ENCODE measurements around the gene IRGM. TPM values are rescaled to one million over a fixed set of nuclear protein-coding genes. Genes with fewer than 3 reads are reported as not detected.

IRGM gene
- total RNA-seq, 4 donors from 2014 or later = 0.44 to 0.98 TPM; not detected in 2

DNA sequence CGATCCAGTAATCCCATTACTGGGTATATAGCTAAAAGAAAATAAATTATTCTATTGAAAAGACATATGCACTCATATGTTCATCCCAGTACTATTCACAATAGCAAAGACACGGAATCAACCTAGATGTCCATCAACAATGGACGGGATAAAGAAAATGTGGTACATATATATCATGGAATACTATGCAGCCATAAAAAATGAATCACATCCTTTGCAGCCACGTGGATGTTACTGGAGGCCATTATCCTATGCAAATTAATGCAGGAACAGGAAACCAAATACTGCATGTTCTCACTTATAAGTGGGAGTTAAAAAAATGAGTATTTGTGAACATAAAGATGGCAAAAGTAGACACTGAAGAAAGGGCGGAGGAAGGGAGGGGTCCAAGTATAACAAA, 16.6 kb upstream of the IRGM start:
- TF ChIP-seq, protein P1, sequence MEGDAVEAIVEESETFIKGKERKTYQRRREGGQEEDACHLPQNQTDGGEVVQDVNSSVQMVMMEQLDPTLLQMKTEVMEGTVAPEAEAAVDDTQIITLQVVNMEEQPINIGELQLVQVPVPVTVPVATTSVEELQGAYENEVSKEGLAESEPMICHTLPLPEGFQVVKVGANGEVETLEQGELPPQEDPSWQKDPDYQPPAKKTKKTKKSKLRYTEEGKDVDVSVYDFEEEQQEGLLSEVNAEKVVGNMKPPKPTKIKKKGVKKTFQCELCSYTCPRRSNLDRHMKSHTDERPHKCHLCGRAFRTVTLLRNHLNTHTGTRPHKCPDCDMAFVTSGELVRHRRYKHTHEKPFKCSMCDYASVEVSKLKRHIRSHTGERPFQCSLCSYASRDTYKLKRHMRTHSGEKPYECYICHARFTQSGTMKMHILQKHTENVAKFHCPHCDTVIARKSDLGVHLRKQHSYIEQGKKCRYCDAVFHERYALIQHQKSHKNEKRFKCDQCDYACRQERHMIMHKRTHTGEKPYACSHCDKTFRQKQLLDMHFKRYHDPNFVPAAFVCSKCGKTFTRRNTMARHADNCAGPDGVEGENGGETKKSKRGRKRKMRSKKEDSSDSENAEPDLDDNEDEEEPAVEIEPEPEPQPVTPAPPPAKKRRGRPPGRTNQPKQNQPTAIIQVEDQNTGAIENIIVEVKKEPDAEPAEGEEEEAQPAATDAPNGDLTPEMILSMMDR (IDR thresholded peaks at IDR 0.05; ENCODE audit: low read depth) = no peak

DNA sequence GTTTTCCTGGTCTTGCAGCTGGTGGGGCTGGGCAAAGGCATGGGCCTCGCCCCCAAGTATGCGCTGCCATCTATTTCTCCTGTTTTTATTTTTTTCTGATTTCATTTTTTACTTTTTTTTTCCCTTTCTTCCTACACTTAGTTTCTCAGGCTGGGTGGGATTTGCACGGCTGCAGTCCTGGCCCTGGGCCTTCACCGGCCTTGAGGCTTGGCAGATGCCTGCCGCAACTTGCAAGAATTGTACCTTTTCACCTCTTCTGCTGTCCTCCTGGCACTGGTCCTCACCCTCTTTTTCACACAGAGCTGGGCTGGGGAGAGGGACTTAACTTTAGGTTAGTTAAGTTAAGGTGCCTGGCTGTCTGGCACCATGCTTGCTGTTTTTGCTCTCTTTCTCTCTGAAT, 10.3 kb upstream of the IRGM start:
- TF ChIP-seq, protein P1 (IDR thresholded peaks at IDR 0.05; ENCODE audit: low read depth) = no peak

DNA sequence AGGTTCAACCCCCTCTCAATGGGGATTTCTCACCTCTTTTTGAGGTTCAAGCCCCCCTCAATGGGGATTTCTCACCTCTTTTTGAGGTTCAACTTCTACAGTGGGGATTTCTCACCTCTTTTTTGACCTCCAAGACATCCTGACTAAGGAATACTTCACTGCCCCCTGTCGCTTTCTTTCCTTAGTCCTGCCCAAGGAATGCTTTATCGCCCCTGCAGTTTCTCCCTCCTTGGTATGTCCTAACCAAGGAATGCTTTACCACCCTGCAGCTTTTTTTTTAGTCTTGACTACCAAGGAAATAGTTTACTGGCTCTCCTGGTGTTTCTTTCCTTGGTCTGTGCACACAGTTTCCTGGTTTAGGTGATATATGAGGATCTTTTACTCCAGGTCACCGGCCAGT, 9.6 kb upstream of the IRGM start:
- TF ChIP-seq, protein P1 (IDR thresholded peaks at IDR 0.05; ENCODE audit: low read depth) = no peak

DNA sequence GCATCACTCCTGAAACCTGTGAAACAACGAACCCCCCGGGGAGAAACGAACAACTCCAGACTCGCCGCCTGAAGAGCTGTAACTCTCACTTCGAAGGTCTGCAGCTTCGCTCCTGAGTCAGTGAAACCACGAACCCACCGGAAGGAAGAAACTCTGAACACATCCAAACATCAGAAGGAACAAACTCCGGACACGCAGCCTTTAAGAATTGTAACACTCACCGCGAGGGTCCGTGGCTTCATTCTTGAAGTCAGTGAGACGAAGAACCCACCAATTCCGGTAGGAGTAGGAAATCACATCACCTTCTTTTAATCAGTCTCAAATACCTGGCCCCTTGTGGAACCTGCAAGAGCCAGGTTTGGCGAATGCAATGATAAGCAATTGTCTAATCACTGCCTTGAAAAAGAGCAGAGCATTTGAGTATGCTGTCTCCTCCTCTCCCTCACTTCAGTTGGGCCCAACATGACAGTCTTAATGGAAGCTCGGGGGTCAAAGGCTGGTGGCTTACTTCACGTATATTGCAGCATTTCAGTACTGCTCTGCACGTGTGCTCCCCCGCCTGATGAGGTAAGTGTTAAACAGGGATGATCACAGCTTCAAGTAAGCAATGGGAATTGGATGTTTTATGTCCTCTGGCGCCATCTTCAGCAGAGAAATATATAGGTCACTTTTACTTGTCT, 473 bp downstream of the IRGM start:
- TF ChIP-seq, protein P1 (IDR thresholded peaks at IDR 0.05; ENCODE audit: low read depth) = no peak

DNA sequence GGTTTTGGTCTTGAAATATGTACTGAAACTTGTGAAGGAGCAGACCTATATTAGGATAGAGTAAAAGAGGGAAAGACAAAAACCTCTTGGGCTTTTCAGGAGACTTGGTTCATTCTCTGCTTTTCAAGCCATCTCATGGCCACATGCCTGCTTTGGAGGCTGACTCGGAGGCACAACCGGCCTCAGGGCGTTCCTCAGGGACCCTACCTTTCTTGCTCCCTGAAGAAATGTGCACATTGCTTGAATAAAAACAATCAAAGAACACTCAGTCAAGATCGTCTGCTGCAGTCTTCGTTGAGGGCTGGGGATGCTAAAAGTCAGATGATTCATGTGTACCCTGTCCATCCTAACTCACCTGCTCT, 994 bp downstream of the IRGM start:
- TF ChIP-seq, protein P1 (IDR thresholded peaks at IDR 0.05; ENCODE audit: low read depth) = no peak

DNA sequence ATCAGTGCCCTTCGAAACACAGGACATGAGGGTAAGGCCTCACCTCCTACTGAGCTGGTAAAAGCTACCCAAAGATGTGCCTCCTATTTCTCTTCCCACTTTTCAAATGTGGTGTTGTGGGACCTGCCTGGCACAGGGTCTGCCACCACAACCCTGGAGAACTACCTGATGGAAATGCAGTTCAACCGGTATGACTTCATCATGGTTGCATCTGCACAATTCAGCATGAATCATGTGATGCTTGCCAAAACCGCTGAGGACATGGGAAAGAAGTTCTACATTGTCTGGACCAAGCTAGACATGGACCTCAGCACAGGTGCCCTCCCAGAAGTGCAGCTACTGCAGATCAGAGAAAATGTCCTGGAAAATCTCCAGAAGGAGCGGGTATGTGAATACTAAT, 1.9 kb downstream of the IRGM start:
- TF ChIP-seq, protein P1 (IDR thresholded peaks at IDR 0.05; ENCODE audit: low read depth) = no peak

DNA sequence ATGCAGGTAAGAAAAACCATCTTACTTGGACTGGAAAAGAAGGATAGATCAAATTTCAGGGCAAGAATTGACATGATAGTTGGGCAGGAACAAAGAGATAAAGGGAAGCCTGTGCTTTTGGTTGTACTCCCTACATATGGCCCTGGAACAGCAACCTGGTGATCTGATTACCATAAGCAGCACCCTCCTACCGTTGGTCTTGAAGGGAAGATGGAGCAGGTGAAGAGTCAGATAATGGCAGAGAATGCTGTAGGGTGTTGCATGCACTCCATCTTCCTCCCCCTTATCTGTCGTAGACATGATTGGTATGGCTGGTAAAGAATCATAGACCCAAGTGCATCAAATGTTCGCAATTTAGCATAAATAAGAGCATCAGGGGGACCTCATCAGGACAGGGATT, 4.7 kb downstream of the IRGM start:
- TF ChIP-seq, protein P1 (IDR thresholded peaks at IDR 0.05; ENCODE audit: low read depth) = no peak

Measured in subcutaneous adipose tissue (tissue), 4 donors.